ENCODE results near the gene RTN4IP1. TPM values are rescaled to one million over a fixed set of nuclear protein-coding genes. Genes with fewer than 3 reads are reported as not detected.
A peak's percentile ranks its signal among the peaks of the same experiment; 100 is the strongest.

The RTN4IP1 gene
- total RNA-seq, 1 donor from 2014 or later = 7.6 TPM

GRCh38 chr6:106539936-106540335, 89.4 kb downstream of the RTN4IP1 start:
- TF ChIP-seq CTCF (IDR thresholded peaks at IDR 0.05; ENCODE audit: insufficient read depth, low read length, severe bottlenecking) = no peak
- FAIRE-seq (no peak), DNase-seq (ENCODE audit: low read depth) (no peak)
- no peak overlapping the region for H3K4me3 ChIP-seq (ENCODE audit: low read depth, low read length)
- H3K27me3 ChIP-seq (ENCODE audit: control insufficient read depth, insufficient read depth, low read length) = no peaks in the 10 kb centered on the region
- H3K36me3 ChIP-seq (ENCODE audit: control insufficient read depth, insufficient read depth, low read length) = peaks cover 16% of the 10 kb centered on the region

GRCh38 chr6:106538145-106538544, 91.2 kb downstream of the RTN4IP1 start:
- TF ChIP-seq CTCF (IDR thresholded peaks at IDR 0.05; ENCODE audit: insufficient read depth, low read length, severe bottlenecking) = no peak
- peaks cover 22% of the 10 kb centered on the region for H3K36me3 ChIP-seq (ENCODE audit: control insufficient read depth, insufficient read depth, low read length)
- no peaks in the 10 kb centered on the region for H3K27me3 ChIP-seq (ENCODE audit: control insufficient read depth, insufficient read depth, low read length)

DNA sequence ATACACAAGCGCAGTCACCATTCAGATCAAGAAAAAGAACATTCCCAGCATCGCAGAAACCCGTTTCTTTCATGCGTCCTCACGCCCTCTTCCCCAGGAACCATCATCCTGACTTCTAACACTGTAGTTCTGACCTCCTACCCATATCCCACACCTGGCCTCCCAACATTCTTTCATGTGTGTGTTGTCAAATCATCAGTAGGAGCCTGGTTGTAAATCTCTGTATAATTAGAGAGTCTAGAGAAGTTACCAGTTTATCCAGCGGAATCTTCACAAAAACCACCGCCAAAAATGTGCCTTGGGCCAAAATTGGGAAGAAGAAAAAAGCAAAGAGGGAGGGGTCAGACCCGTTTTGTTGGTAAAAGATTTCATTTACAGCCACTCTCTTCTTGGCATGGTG, 91.6 kb downstream of the RTN4IP1 start:
- no peak for TF ChIP-seq CTCF (IDR thresholded peaks at IDR 0.05; ENCODE audit: insufficient read depth, low read length, severe bottlenecking)
- no peak overlapping the region for H3K4me3 ChIP-seq (ENCODE audit: low read depth, low read length)
- peaks cover 22% of the 10 kb centered on the region for H3K36me3 ChIP-seq (ENCODE audit: control insufficient read depth, insufficient read depth, low read length)
- no peak for DNase-seq (ENCODE audit: low read depth)
- FAIRE-seq = no peak
- no peaks in the 10 kb centered on the region for H3K27me3 ChIP-seq (ENCODE audit: control insufficient read depth, insufficient read depth, low read length)

More at GRCh38 chr6:106538145-106538544, 91.2 kb downstream of the RTN4IP1 start:
- no peak for DNase-seq (ENCODE audit: low read depth)
- H3K4me3 ChIP-seq (ENCODE audit: low read depth, low read length) = no peak overlapping the region
- FAIRE-seq = no peak

DNA sequence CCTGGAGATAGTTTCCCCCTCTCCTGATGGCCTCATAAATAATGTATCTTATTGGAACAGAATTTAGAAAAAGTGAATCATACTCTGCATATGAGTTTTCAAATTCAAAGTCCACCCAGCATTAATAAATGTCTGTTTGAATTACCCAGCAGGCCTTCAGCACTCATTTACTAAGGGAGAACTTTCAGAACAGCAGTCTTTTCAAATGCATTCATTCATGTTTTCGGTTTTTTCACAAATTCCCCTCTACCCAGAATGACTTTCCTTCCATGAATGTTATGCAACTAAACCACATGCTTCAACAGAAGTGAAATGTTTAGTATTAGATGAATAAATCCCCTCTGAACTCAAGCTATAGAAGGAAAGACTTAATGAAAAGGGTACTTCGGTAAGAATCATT, 92.4 kb downstream of the RTN4IP1 start:
- Histone ChIP-seq H3K36me3 (ENCODE audit: control insufficient read depth, insufficient read depth, low read length) (peaks cover 22% of the 10 kb centered on the region), H3K27me3 (ENCODE audit: control insufficient read depth, insufficient read depth, low read length) (no peaks in the 10 kb centered on the region), H3K4me3 (ENCODE audit: low read depth, low read length) (no peak overlapping the region)
- TF ChIP-seq CTCF (IDR thresholded peaks at IDR 0.05; ENCODE audit: insufficient read depth, low read length, severe bottlenecking) = no peak
- FAIRE-seq (no peak), DNase-seq (ENCODE audit: low read depth) (no peak)

GRCh38 chr6:106536357-106536756, 92.9 kb downstream of the RTN4IP1 start:
- TF ChIP-seq CTCF (IDR thresholded peaks at IDR 0.05; ENCODE audit: insufficient read depth, low read length, severe bottlenecking) = no peak
- Histone ChIP-seq H3K27me3 (ENCODE audit: control insufficient read depth, insufficient read depth, low read length) (no peaks in the 10 kb centered on the region), H3K4me3 (ENCODE audit: low read depth, low read length) (no peak overlapping the region), H3K36me3 (ENCODE audit: control insufficient read depth, insufficient read depth, low read length) (peaks cover 22% of the 10 kb centered on the region)
- DNase-seq (ENCODE audit: low read depth) (peak; percentile 49), FAIRE-seq (no peak)

- no peaks in the 10 kb centered on the region for H3K27me3 ChIP-seq (ENCODE audit: control insufficient read depth, insufficient read depth, low read length)
- DNase-seq (ENCODE audit: low read depth) (no peak), FAIRE-seq (no peak)
- no peak overlapping the region for H3K4me3 ChIP-seq (ENCODE audit: low read depth, low read length)
- H3K36me3 ChIP-seq (ENCODE audit: control insufficient read depth, insufficient read depth, low read length) = peaks cover 23% of the 10 kb centered on the region
- no peak for TF ChIP-seq CTCF (IDR thresholded peaks at IDR 0.05; ENCODE audit: insufficient read depth, low read length, severe bottlenecking)
These were observed 94.3 kb downstream of the RTN4IP1 start for GRCh38 chr6:106535012-106535411.
